ACHN (cell line): Measurements from ENCODE around the gene ZNF778.

Experiments
- DNase-seq: peaks from one replicate; pipeline ENCODE4 v3.0.0-alpha.2; 2015
- in situ Hi-C: cut with HindIII; loops from 2 replicates; pipeline ENCODE4 v1.10.0; 2017; ENCODE audit warnings: low sequenced_read_pairs, low pct_ligation_motif_present, low pct_unique_long_range_greater_than_20kb

ZNF778 gene

DNA sequence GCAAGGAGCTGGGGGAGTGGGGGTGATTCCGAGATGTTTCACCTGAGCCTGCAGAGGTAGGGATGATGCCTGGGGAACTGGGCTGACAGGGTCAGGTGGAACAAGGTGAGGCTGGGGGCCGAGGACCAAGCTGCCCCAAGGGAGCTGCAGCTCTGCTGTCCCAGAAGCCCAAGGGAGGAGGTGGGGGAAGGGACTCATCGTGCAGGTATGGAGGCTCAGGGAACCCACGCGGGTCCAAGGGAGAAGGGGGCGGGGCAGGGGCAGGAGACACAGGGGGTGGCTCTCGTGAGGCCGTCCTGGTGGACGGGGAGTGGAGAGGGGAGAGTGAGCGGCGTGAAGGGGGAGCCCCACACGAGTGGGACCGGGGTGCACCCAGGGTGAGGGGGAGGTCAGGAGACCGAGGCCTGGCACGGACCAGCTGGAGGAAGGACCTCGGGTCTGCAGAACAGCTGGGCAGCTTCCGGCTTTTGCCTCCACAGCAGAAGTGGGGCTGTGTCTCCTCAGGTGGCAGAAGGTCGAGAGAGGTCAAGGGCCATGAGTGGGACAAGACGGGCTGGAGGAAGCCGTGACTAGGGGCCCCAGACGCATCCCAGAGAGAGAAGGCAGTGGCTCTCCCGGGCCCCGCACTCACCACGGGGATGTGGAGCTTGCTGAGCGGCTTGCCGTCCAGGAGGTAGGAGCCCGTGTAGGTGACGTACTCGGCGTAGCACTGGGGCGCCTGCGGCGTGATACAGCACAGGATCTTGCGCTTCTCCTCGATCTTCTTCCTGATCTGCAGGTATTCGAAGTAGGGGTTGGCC is 61.1 kb downstream of the ZNF778 start:
- DNase-seq, result no peak
- in situ Hi-C loops, result no loop called here

DNA sequence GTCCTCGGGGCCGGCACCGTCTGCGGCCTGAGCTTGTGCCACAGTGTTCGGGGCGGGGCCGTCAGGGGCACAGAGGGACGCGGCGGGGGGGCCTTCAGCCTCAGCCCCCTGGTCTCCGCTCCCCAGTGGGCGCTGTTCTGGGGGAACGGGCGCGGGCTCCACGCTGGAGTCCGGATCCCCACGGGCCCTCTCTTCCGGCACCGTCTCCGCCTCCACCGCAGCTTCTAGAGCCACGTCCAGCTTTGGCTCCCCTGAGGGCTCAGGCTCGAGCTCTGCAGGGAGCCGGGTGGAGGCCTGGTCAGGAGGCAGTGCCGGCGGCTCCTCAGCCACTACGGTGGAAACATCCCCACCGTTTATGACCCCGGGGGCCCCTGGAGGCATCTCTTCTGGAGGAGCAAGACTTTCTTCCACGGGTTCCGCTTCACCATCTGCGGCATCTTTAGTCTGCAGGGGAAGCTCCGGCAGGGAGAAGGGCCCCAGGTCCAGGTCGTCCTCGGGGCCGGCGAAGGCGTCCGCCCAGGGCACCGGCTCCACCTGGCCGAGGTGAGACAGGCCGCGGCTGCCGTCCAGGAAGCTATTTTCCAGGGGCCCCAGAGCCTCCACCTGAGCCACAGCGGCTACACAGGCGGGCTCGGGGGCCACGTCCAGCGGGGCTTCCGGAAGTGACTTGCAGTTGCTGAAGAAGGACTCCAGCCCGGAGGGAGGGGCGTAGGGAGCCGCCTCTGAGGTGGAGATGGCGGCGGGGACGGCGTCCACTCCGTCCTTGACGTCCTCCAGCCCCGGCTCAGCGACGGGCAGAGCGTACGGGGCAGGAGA is 62.4 kb downstream of the ZNF778 start:
- DNase-seq, result no peak
- in situ Hi-C loops, result no loop called here

DNA sequence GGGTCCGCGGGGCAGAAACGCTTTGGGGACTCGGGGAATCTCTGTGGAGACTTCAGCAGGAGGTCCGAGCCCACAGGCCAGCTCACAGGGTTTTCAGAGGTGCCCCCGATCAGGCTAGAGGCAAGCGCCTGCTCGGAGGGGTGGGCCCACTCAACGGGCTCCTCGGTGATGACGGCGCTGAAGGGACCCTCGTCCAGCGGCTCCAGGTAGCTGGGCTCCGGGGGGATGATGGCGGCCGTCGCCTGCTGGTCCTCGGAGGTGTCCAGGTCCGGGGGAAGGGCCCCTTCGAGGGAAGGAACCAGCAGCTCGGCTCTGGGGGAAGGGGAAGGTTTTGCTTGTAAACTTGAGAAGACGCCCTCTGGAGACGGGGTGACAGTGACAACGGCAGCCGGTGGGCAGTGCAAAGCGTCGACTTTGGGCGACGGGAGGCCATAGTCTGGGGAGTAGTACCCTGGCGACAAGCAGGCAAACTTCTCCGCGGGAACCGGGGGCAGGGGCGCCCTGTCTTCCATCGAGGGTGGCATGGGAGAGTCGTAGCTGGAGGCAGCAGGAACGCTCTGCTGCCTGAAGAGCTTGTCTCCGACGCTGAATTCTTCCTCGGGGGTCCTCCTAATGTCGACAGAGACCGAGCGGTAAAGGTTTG is 63.2 kb downstream of the ZNF778 start:
- DNase-seq, result no peak
- in situ Hi-C loops, result no loop called here

DNA sequence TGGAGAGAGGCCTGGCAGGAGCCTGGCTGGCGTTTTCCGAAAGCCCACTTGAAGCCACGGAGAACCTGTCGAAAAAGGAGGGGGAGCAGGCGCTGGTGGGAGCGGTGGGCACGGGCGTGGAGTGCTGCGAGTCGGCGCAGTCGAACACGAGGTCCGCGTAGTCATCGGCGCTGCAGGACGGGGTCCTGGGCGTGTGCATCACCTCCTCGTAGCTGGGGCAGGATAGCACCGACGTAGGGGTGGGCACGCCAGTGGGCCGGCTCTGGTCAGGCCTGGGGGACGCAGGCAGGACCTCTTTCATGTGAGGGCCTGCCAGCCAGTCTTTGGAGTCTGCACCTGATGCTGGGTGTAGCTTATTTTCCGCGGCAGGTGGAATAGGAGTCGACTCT is 63.7 kb downstream of the ZNF778 start:
- in situ Hi-C loops, result no loop called here
- no peak for DNase-seq

DNA sequence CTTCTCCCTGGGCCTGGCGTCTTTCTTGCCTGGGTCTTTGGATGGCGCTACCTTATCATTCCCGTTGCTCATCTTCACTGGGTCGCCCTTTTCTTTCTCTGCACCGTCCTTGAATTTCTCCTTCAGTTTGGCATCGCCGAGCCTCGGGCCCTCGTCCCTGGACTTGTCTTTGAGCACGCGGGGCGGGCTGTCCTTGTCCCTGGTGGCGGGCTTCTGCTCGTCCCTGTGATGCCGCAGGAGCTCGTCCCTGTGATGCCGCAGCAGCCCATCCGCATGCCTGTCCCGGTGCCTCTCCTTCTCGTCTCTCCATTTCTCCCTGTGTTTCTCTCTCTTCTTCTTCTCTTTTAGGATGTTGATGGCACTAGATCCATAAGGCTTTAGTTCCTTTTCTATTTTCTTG is 64.3 kb downstream of the ZNF778 start:
- in situ Hi-C loops, result no loop called here
- no peak for DNase-seq

DNA sequence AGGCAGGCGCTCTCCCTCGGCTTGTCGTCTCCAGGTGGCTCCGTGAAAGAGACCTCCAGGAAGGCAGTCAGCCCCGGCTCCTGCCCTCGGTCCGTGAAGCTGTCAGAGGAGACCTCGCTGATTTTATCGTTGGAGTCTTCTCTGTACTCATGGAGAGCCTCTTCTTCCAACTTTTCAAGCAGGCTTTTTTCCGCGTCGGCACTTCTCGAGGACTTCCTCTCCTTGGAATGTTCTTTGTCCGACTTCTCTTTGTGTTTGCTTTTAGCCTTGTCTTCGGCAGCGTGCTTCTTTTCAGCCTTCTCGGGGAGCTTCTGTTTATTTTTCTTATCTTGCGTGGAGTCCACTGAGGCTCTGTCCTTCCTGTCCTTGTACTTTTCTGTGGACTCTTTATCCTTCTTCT is 65.0 kb downstream of the ZNF778 start:
- in situ Hi-C loops, result no loop called here
- no peak for DNase-seq

GRCh38 chr16:89283449-89283848 is 65.9 kb downstream of the ZNF778 start:
- in situ Hi-C loops, result no loop called here
- no peak for DNase-seq

GRCh38 chr16:89285381-89285780 is 67.9 kb downstream of the ZNF778 start:
- no peak for DNase-seq
- in situ Hi-C loops, result no loop called here

- DNase-seq, result no peak
- in situ Hi-C loops, result no loop called here
These were observed 68.6 kb downstream of the ZNF778 start for GRCh38 chr16:89286096-89286495.
